ENCODE results near the gene PEX10. TPM values are rescaled to one million over a fixed set of nuclear protein-coding genes. Genes with fewer than 3 reads are reported as not detected.

The PEX10 gene
- total RNA-seq, 5 donors from 2014 or later (not counting 1 experiment from before 2014, with no cell fraction given): 11.7 to 13.2 (median 12.2) TPM

DNA sequence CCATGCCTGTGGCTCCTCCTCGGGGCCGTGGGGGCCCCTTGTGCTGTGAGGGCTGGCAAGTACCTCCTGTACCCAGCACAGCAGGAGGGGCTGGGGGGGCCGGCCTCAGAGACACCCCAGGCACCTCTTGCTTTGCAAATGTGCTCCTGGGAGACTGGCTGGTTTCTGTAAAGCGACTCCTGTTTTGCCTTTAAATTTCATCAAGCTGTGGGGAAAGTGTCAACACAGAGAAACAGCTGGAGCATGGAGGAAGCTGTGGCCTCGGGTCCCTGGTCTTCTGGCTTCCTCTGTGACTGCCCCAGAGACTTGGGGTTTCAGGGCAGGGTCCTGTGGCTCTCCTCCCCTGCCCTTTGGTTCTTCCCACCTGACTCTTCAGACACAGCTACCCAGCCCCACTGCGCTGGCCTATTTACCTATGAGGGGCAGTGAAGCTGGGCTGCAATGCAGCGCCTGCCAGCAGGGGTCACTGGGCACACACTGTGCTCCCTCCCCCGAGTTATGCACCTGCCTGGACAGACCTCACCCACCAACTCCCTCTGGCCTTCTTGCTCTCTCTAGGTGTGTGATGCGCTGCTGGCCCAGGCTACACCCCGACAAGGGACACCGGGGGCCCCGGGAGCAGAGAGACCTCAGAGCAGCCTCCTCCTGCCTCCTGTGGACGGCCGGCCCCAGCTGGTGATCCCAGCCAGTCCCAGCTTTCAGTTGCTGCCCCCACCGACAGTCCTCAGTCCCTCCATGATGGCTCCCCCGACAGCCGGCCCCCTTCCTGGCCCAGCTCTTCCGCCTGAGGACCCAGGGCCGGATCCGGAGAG lies 17.6 kb upstream of the PEX10 start:
- Histone ChIP-seq H3K27ac (ENCODE audit: low read length) (no peak overlapping the region), H3K9me3 (no peaks in the 10 kb centered on the region), H3K4me1 (ENCODE audit: control insufficient read depth in 1 of 2, extremely low read depth in 1 of 2, insufficient read depth in 2 of 2, low read length in 2 of 2) (no peaks in the 10 kb centered on the region), H3K4me3 (ENCODE audit: control insufficient read depth in 1 of 2, extremely low read depth in 1 of 2, low read length in 1 of 2) (no peak overlapping the region), H3K36me3 (ENCODE audit: control insufficient read depth in 2 of 2, extremely low read depth in 1 of 2, insufficient read depth in 1 of 2, low read length in 1 of 2) (no peaks in the 10 kb centered on the region), H3K27me3 (replicated peaks in 1 of 2; ENCODE audit: control insufficient read depth in 2 of 2, extremely low read depth in 1 of 2, insufficient read depth in 2 of 2, low read length in 1 of 2) (peaks cover 0 to 37% of the 10 kb centered on the region in 2 experiments)
- ATAC-seq (replicated peaks in 1 of 4) (no peak), DNase-seq (peak in 1 of 35 experiments; percentile 21)
- H3K4me3 Mint-ChIP-seq: no peak overlapping the region
- no peaks in the 10 kb centered on the region for H3K36me3 Mint-ChIP-seq
- peaks cover 0 to 3% of the 10 kb centered on the region in 2 donors for H3K27me3 Mint-ChIP-seq
- no peak overlapping the region for H3K27ac Mint-ChIP-seq
- 70% methylated on average over 20 of the region's 20 CpGs for WGBS (ENCODE audit: insufficient coverage)
- ChIA-PET CTCF (no interaction called here), POLR2A (no interaction called here)
- no peaks in the 10 kb centered on the region for H3K4me1 Mint-ChIP-seq
- H3K9me3 Mint-ChIP-seq: no peaks in the 10 kb centered on the region

GRCh38 chr1:2428490-2428889 lies 16.1 kb upstream of the PEX10 start:
- Histone ChIP-seq H3K36me3 (ENCODE audit: control insufficient read depth in 2 of 2, extremely low read depth in 1 of 2, insufficient read depth in 1 of 2, low read length in 1 of 2) (no peaks in the 10 kb centered on the region), H3K27ac (ENCODE audit: low read length) (no peak overlapping the region), H3K9me3 (no peaks in the 10 kb centered on the region), H3K4me1 (ENCODE audit: control insufficient read depth in 1 of 2, extremely low read depth in 1 of 2, insufficient read depth in 2 of 2, low read length in 2 of 2) (no peaks in the 10 kb centered on the region), H3K27me3 (replicated peaks in 1 of 2; ENCODE audit: control insufficient read depth in 2 of 2, extremely low read depth in 1 of 2, insufficient read depth in 2 of 2, low read length in 1 of 2) (peaks cover 0 to 29% of the 10 kb centered on the region in 2 experiments), H3K4me3 (ENCODE audit: control insufficient read depth in 1 of 2, extremely low read depth in 1 of 2, low read length in 1 of 2) (no peak overlapping the region)
- H3K36me3 Mint-ChIP-seq: no peaks in the 10 kb centered on the region
- no peak overlapping the region for H3K27ac Mint-ChIP-seq
- no peak overlapping the region for H3K4me3 Mint-ChIP-seq
- ChIA-PET CTCF (no interaction called here), POLR2A (no interaction called here)
- no peaks in the 10 kb centered on the region for H3K4me1 Mint-ChIP-seq
- no peak for ATAC-seq (replicated peaks in 1 of 4)
- no peaks in the 10 kb centered on the region for H3K9me3 Mint-ChIP-seq
- no peak for DNase-seq
- WGBS (ENCODE audit: insufficient coverage): 96% methylated on average over 26 of the region's 28 CpGs
- H3K27me3 Mint-ChIP-seq: peaks cover 0 to 3% of the 10 kb centered on the region in 2 donors

DNA sequence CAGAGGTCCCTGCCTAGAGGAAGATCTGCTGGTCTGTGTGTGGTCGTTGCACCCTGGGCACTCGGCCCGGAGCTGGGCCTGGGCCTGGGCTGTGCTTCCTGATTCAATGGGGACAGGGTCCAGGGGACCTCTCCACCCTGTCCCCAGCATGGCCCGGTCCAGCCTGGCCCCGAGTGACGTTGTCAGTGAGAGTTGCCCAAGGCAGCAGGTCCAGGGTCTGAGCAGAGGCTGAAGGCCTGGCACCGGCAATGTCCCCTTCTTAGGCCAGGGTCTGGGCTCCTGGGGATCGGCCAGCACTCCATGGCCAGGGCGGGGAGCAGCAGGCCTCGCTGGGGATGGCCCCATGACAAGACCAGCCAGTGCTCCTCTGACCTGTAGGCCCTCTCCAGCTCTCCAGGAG lies 15.6 kb upstream of the PEX10 start:
- ChIA-PET POLR2A (no interaction called here), CTCF (no interaction called here)
- no peaks in the 10 kb centered on the region for H3K9me3 Mint-ChIP-seq
- Histone ChIP-seq H3K4me1 (ENCODE audit: control insufficient read depth in 1 of 2, extremely low read depth in 1 of 2, insufficient read depth in 2 of 2, low read length in 2 of 2) (no peaks in the 10 kb centered on the region), H3K4me3 (ENCODE audit: control insufficient read depth in 1 of 2, extremely low read depth in 1 of 2, low read length in 1 of 2) (no peak overlapping the region), H3K9me3 (no peaks in the 10 kb centered on the region), H3K27me3 (replicated peaks in 1 of 2; ENCODE audit: control insufficient read depth in 2 of 2, extremely low read depth in 1 of 2, insufficient read depth in 2 of 2, low read length in 1 of 2) (peaks cover 0 to 27% of the 10 kb centered on the region in 2 experiments), H3K27ac (ENCODE audit: low read length) (no peak overlapping the region), H3K36me3 (ENCODE audit: control insufficient read depth in 2 of 2, extremely low read depth in 1 of 2, insufficient read depth in 1 of 2, low read length in 1 of 2) (no peaks in the 10 kb centered on the region)
- no peak overlapping the region for H3K4me3 Mint-ChIP-seq
- WGBS (ENCODE audit: insufficient coverage): 86% methylated on average over 10 of the region's 10 CpGs
- ATAC-seq (replicated peaks in 1 of 4): no peak
- H3K27ac Mint-ChIP-seq: no peak overlapping the region
- H3K27me3 Mint-ChIP-seq: peaks cover 0 to 3% of the 10 kb centered on the region in 2 donors
- H3K4me1 Mint-ChIP-seq: no peaks in the 10 kb centered on the region
- DNase-seq: no peak
- H3K36me3 Mint-ChIP-seq: no peaks in the 10 kb centered on the region

GRCh38 chr1:2427051-2427450 lies 14.7 kb upstream of the PEX10 start:
- Mint-ChIP-seq H3K36me3 (peaks cover 4% of the 10 kb centered on the region), H3K4me1 (no peaks in the 10 kb centered on the region), H3K27ac (no peak overlapping the region), H3K27me3 (peaks cover 0 to 3% of the 10 kb centered on the region in 2 donors), H3K9me3 (no peaks in the 10 kb centered on the region), H3K4me3 (no peak overlapping the region)
- peaks cover 0 to 27% of the 10 kb centered on the region in 2 experiments for H3K27me3 ChIP-seq (replicated peaks in 1 of 2; ENCODE audit: control insufficient read depth in 2 of 2, extremely low read depth in 1 of 2, insufficient read depth in 2 of 2, low read length in 1 of 2)
- H3K36me3 ChIP-seq (ENCODE audit: control insufficient read depth in 2 of 2, extremely low read depth in 1 of 2, insufficient read depth in 1 of 2, low read length in 1 of 2): no peaks in the 10 kb centered on the region
- POLR2A ChIA-PET: no interaction called here
- H3K27ac ChIP-seq (ENCODE audit: low read length): no peak overlapping the region
- WGBS (ENCODE audit: insufficient coverage): 76% methylated on average over 12 of the region's 18 CpGs
- CTCF ChIA-PET: no interaction called here
- no peak for DNase-seq
- H3K4me1 ChIP-seq (ENCODE audit: control insufficient read depth in 1 of 2, extremely low read depth in 1 of 2, insufficient read depth in 2 of 2, low read length in 2 of 2): no peaks in the 10 kb centered on the region
- no peak for ATAC-seq (replicated peaks in 1 of 4)
- no peak overlapping the region for H3K4me3 ChIP-seq (ENCODE audit: control insufficient read depth in 1 of 2, extremely low read depth in 1 of 2, low read length in 1 of 2)
- no peaks in the 10 kb centered on the region for H3K9me3 ChIP-seq

DNA sequence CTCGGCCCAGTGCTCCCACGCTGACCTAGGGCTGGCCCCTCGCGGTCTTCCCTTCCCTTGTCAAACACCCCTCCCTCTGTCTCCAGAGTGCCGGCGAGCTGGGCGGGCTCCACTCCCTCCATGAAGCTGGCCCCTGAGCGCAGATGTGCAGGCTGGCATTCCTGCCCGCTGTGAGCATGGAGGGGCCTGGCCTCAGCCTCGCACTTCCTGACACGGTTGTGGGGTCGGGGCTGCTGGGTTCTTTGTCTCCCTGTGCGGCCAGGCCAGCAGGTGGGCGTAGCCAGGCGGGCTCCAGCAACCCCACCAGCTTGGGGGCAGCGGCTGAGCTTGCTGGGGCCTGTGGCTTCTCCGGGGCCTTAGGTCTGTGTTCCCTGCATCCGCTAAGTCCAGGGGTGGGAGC lies 14.2 kb upstream of the PEX10 start:
- CTCF ChIA-PET: no interaction called here
- no peak overlapping the region for H3K27ac Mint-ChIP-seq
- no peaks in the 10 kb centered on the region for H3K36me3 ChIP-seq (ENCODE audit: control insufficient read depth in 2 of 2, extremely low read depth in 1 of 2, insufficient read depth in 1 of 2, low read length in 1 of 2)
- no peaks in the 10 kb centered on the region for H3K9me3 Mint-ChIP-seq
- H3K4me3 Mint-ChIP-seq: no peak overlapping the region
- peaks cover 4% of the 10 kb centered on the region for H3K36me3 Mint-ChIP-seq
- WGBS (ENCODE audit: insufficient coverage): 83% methylated on average over 18 of the region's 18 CpGs
- DNase-seq (no peak), ATAC-seq (replicated peaks in 1 of 4) (no peak)
- POLR2A ChIA-PET: no interaction called here
- H3K4me3 ChIP-seq (ENCODE audit: control insufficient read depth in 1 of 2, extremely low read depth in 1 of 2, low read length in 1 of 2): no peak overlapping the region
- no peaks in the 10 kb centered on the region for H3K4me1 Mint-ChIP-seq
- peaks cover 0 to 3% of the 10 kb centered on the region in 2 donors for H3K27me3 Mint-ChIP-seq
- H3K27ac ChIP-seq (ENCODE audit: low read length): no peak overlapping the region
- H3K4me1 ChIP-seq (ENCODE audit: control insufficient read depth in 1 of 2, extremely low read depth in 1 of 2, insufficient read depth in 2 of 2, low read length in 2 of 2): no peaks in the 10 kb centered on the region
- H3K9me3 ChIP-seq: no peaks in the 10 kb centered on the region
- H3K27me3 ChIP-seq (replicated peaks in 1 of 2; ENCODE audit: control insufficient read depth in 2 of 2, extremely low read depth in 1 of 2, insufficient read depth in 2 of 2, low read length in 1 of 2): peaks cover 0 to 27% of the 10 kb centered on the region in 2 experiments

DNA sequence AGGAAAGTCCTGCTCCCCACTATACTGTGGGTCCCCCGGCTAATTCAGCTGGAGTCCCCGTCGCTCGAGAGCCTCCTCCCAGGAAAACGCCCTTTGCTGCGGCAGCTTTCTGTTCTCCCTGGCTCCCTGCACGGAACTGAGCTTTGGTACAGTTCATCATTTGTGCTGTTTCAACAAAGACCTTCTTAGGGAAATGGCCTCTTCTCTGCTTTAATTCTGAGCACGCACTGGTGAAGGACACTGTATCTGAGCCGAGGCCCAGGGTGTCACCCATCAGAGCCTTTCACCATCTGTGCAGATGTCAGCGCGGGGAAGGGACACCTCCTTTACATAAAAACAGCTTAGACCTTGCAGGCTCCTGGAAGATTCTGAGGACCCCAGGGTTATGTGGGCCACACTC lies 13.5 kb upstream of the PEX10 start:
- H3K27ac ChIP-seq (ENCODE audit: low read length): no peak overlapping the region
- H3K27ac Mint-ChIP-seq: no peak overlapping the region
- no peak overlapping the region for H3K4me3 ChIP-seq (ENCODE audit: control insufficient read depth in 1 of 2, extremely low read depth in 1 of 2, low read length in 1 of 2)
- H3K36me3 Mint-ChIP-seq: peaks cover 4% of the 10 kb centered on the region
- 95% methylated on average over 11 of the region's 11 CpGs for WGBS (ENCODE audit: insufficient coverage)
- H3K4me1 ChIP-seq (ENCODE audit: control insufficient read depth in 1 of 2, extremely low read depth in 1 of 2, insufficient read depth in 2 of 2, low read length in 2 of 2): no peaks in the 10 kb centered on the region
- peaks cover 0 to 3% of the 10 kb centered on the region in 2 donors for H3K27me3 Mint-ChIP-seq
- no peak overlapping the region for H3K4me3 Mint-ChIP-seq
- ChIA-PET POLR2A (no interaction called here), CTCF (no interaction called here)
- H3K36me3 ChIP-seq (ENCODE audit: control insufficient read depth in 2 of 2, extremely low read depth in 1 of 2, insufficient read depth in 1 of 2, low read length in 1 of 2): no peaks in the 10 kb centered on the region
- no peak for DNase-seq
- H3K9me3 Mint-ChIP-seq: no peaks in the 10 kb centered on the region
- no peaks in the 10 kb centered on the region for H3K9me3 ChIP-seq
- H3K4me1 Mint-ChIP-seq: no peaks in the 10 kb centered on the region
- ATAC-seq (replicated peaks in 1 of 4): no peak
- H3K27me3 ChIP-seq (replicated peaks in 1 of 2; ENCODE audit: control insufficient read depth in 2 of 2, extremely low read depth in 1 of 2, insufficient read depth in 2 of 2, low read length in 1 of 2): peaks cover 0 to 27% of the 10 kb centered on the region in 2 experiments

Measured in T-cell (primary cell).